B cell (primary cell): ENCODE data around the gene KLHL3. TPM values are rescaled to one million over a fixed set of nuclear protein-coding genes. Genes with fewer than 3 reads are reported as not detected.

Experiments
- ATAC-seq: fragments of 200-7000 bp; cut with Tn5 transposase; one replicate; pipeline ENCODE4 v1.10.0; 2021; ENCODE audit warnings: low read depth, mild to moderate bottlenecking, moderate number of reproducible peaks, moderate library complexity
- CTCF ChIA-PET: fragments of 350-600 bp; sonication (Branson Sonifier 250); formaldehyde crosslinking; loops from one replicate; lab custom pipeline; 2021; ENCODE audit warnings: antibody characterized with exemption, inconsistent platforms; lab: Charles Lee
- POLR2A ChIA-PET: fragments of 350-600 bp; sonication (Branson Sonifier 250); formaldehyde crosslinking; loops from one replicate; lab custom pipeline; 2021; ENCODE audit warnings: antibody characterized with exemption; lab: Charles Lee
- DNase-seq: peaks from one replicate; pipeline ENCODE4 v3.0.0; 2013
- H2AFZ ChIP-seq: 2 replicates; pipeline ENCODE4 v1.6.1; 2012; ENCODE audit warnings: mild to moderate bottlenecking, low read depth, low read length; ENCODE audit not compliant: insufficient read depth, poor library complexity, severe bottlenecking
- H3K27ac ChIP-seq, 2 donors: 1 replicate in 1 of 2; 2 replicates in 1 of 2; pipeline ENCODE4 v1.5.1; 2012 to 2013; ENCODE audit warnings: low read length in 2 of 2, mild to moderate bottlenecking in 2 of 2, moderate library complexity in 1 of 2
- H3K27me3 ChIP-seq, 4 experiments: fragments of 200-600 bp in 1 of 4; sonication (generic) in 1 of 4; replicated peaks in 1 of 4; 1 replicate in 2 of 4; 2 replicates in 2 of 4; pipeline versions ENCODE4 v1.6.1 to v1.7.0; 2013 to 2016; ENCODE audit warnings: low read length in 3 of 4, mild to moderate bottlenecking in 2 of 4, mixed read lengths in 1 of 4, moderate library complexity in 1 of 4; ENCODE audit not compliant: insufficient read depth in 4 of 4, control insufficient read depth in 3 of 4; ENCODE audit errors: control extremely low read depth in 1 of 4
- H3K36me3 ChIP-seq, 2 experiments: replicated peaks in 1 of 2; 1 replicate in 1 of 2; 2 replicates in 1 of 2; pipeline versions ENCODE4 v1.6.1 to v1.7.1; 2013; ENCODE audit warnings: low read length in 1 of 2; ENCODE audit not compliant: insufficient read depth in 2 of 2, control insufficient read depth in 1 of 2; ENCODE audit errors: control extremely low read depth in 1 of 2, extremely low read depth in 1 of 2
- H3K4me1 ChIP-seq, 2 donors: fragments of 200-600 bp in 1 of 2; sonication (generic) in 1 of 2; 1 replicate in 1 of 2; 2 replicates in 1 of 2; pipeline versions ENCODE4 v1.5.1 to v1.6.1; 2013 to 2017; ENCODE audit warnings: low read length in 2 of 2; ENCODE audit not compliant: control insufficient read depth in 2 of 2, insufficient read depth in 2 of 2
- H3K4me2 ChIP-seq: replicated peaks from 2 replicates; pipeline ENCODE3; 2012; ENCODE audit warnings: mild to moderate bottlenecking, low read depth, low read length; ENCODE audit not compliant: poor library complexity, severe bottlenecking
- H3K4me3 ChIP-seq, 5 experiments: fragments of 200-600 bp in 1 of 5; sonication (generic) in 1 of 5; 1 replicate in 3 of 5; 2 replicates in 2 of 5; pipeline versions ENCODE4 v1.5.1 to v1.7.0; 2011 to 2016; ENCODE audit warnings: low read length in 4 of 5, mild to moderate bottlenecking in 4 of 5, low read depth in 2 of 5, control low read depth in 1 of 5, moderate library complexity in 1 of 5; ENCODE audit not compliant: insufficient read depth in 1 of 5; ENCODE audit errors: control extremely low read depth in 1 of 5, extremely low read depth in 1 of 5
- H3K79me2 ChIP-seq: fragments of 200-600 bp; sonication (generic); one replicate; pipeline ENCODE4 v1.6.0; 2016; ENCODE audit warnings: low read length; ENCODE audit not compliant: control insufficient read depth, insufficient read depth
- H3K9ac ChIP-seq: fragments of 200-600 bp; sonication (generic); 2 replicates; pipeline ENCODE4 v1.6.1; 2017; ENCODE audit warnings: mild to moderate bottlenecking, low read length, moderate library complexity
- H3K9me3 ChIP-seq, 3 donors: one replicate each; pipeline versions ENCODE4 v1.6.1 to v1.7.1; 2013; ENCODE audit warnings: low read length in 2 of 3; ENCODE audit not compliant: control insufficient read depth in 2 of 3, insufficient read depth in 1 of 3; ENCODE audit errors: control extremely low read depth in 1 of 3
- H4K20me1 ChIP-seq: 2 replicates; pipeline ENCODE4 v1.6.0; 2012; ENCODE audit warnings: mild to moderate bottlenecking, low read length; ENCODE audit not compliant: insufficient read depth, control insufficient read depth, poor library complexity, severe bottlenecking
- H3K27ac Mint-ChIP-seq: one replicate; pipeline ENCODE4 v1.8.0; 2021; ENCODE audit warnings: mixed read lengths
- H3K27me3 Mint-ChIP-seq: one replicate; pipeline ENCODE4 v1.8.0; 2021; ENCODE audit warnings: mixed read lengths
- H3K4me1 Mint-ChIP-seq: one replicate; pipeline ENCODE4 v1.8.0; 2021; ENCODE audit warnings: mixed read lengths
- H3K4me3 Mint-ChIP-seq: one replicate; pipeline ENCODE4 v1.8.0; 2021; ENCODE audit warnings: mixed read lengths
- H3K9me3 Mint-ChIP-seq: one replicate; pipeline ENCODE4 v1.8.0; 2022; ENCODE audit warnings: mixed read lengths; ENCODE audit not compliant: insufficient read depth
- EZH2 ChIP-seq: IDR thresholded peaks from 2 replicates; pipeline ENCODE4 v1.6.1; 2012; ENCODE audit warnings: borderline replicate concordance, low read depth, mild to moderate bottlenecking, moderate library complexity, low read length; ENCODE audit not compliant: insufficient read depth, poor library complexity, severe bottlenecking
- WGBS: methylation state at CpG from one replicate; pipeline ENCODE4 v1.1.5; 2013; ENCODE audit warnings: missing lambda C conversion rate; ENCODE audit not compliant: insufficient coverage; 5-methylcytosine and 5-hydroxymethylcytosine counted together
- intact Hi-C: fragments of 100-400 bp; cut with micrococcal nuclease; formaldehyde crosslinking; loops from one replicate; pipeline ENCODE4 v1.10.0; 2022
- polyA plus RNA-seq: library from polyadenylated mRNA; depleted of rRNA; stranded (reverse); fragments of >200 nt; gene quantifications from 2 replicates; pipeline ENCODE4 v1.2.3, GENCODE V29; 2012
- total RNA-seq, 2 donors: library from RNA; stranded (reverse); fragments of 120-200 nt in 1 of 2; gene quantifications; 1 replicate in 1 of 2; 2 replicates in 1 of 2; pipeline versions ENCODE4 v1.2.3 to v1.2.4, GENCODE V29; 2013 to 2022
- TF ChIP-seq, protein P1 (sequence below): fragments of 200-600 bp; IDR thresholded peaks from one replicate; pipeline ENCODE4 v1.8.0; 2022; ENCODE audit warnings: antibody characterized with exemption, mild to moderate bottlenecking

KLHL3 gene
- total and polyA plus RNA-seq, 2 donors (not counting 1 experiment from before 2014, with no cell fraction given), result 3.3 to 4.5 TPM

GRCh38 chr5:137747848-137748247, 12.0 kb upstream of the KLHL3 start:
- H3K27ac ChIP-seq, result no peak overlapping the region
- Mint-ChIP-seq H3K9me3 (no peaks in the 10 kb centered on the region), H3K27ac (no peak overlapping the region), H3K27me3 (no peaks in the 10 kb centered on the region), H3K4me1 (peaks cover 27% of the 10 kb centered on the region), H3K4me3 (no peak overlapping the region)
- peaks cover 0 to 5% of the 10 kb centered on the region in 2 experiments for H3K36me3 ChIP-seq
- H3K9me3 ChIP-seq, result no peaks in the 10 kb centered on the region
- ATAC-seq (no peak), DNase-seq (no peak)
- CTCF ChIA-PET, result interaction anchor here (1.0 to 11.3 kb wide), 5 partner anchors 12 to 288 kb away, joined by 3 to 185 read pairs (median 4); partner anchors contain the start of gene KLHL3
- H3K27me3 ChIP-seq, result no peaks in the 10 kb centered on the region
- no peak overlapping the region for H3K9ac ChIP-seq
- no peak overlapping the region for H3K4me3 ChIP-seq
- POLR2A ChIA-PET, result interaction anchor here (0.5 kb wide), 1 partner anchor 787 kb away, joined by 5 read pairs; no protein-coding TSS in a partner anchor
- H3K4me1 ChIP-seq, result peaks cover 19 to 23% of the 10 kb centered on the region in 2 donors
- no CpG with 5 or more reads among the region's 2 CpGs for WGBS
- intact Hi-C loops, result no loop called here
- H2AFZ ChIP-seq, result no peak overlapping the region
- H4K20me1 ChIP-seq, result peaks cover 46% of the 10 kb centered on the region
- no peak overlapping the region for H3K4me2 ChIP-seq
- peaks cover 69% of the 10 kb centered on the region for H3K79me2 ChIP-seq
- TF ChIP-seq, protein P1, sequence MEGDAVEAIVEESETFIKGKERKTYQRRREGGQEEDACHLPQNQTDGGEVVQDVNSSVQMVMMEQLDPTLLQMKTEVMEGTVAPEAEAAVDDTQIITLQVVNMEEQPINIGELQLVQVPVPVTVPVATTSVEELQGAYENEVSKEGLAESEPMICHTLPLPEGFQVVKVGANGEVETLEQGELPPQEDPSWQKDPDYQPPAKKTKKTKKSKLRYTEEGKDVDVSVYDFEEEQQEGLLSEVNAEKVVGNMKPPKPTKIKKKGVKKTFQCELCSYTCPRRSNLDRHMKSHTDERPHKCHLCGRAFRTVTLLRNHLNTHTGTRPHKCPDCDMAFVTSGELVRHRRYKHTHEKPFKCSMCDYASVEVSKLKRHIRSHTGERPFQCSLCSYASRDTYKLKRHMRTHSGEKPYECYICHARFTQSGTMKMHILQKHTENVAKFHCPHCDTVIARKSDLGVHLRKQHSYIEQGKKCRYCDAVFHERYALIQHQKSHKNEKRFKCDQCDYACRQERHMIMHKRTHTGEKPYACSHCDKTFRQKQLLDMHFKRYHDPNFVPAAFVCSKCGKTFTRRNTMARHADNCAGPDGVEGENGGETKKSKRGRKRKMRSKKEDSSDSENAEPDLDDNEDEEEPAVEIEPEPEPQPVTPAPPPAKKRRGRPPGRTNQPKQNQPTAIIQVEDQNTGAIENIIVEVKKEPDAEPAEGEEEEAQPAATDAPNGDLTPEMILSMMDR, result no peak
- TF ChIP-seq EZH2, result no peak

GRCh38 chr5:137743031-137743640, 7.2 kb upstream of the KLHL3 start:
- ChIA-PET CTCF (interaction anchor here (0.6 to 11.3 kb wide), 26 partner anchors 8 to 618 kb away, joined by 3 to 185 read pairs (median 5); partner anchors contain the start of gene HNRNPA0), POLR2A (interaction anchor here (0.6 kb wide), 1 partner anchor 63 kb away, joined by 4 read pairs; no protein-coding TSS in a partner anchor)
- Histone ChIP-seq H3K9me3 (no peaks in the 10 kb centered on the region), H3K79me2 (peaks cover 26% of the 10 kb centered on the region), H3K9ac (no peak overlapping the region), H3K27ac (no peak overlapping the region), H3K27me3 (no peaks in the 10 kb centered on the region), H2AFZ (no peak overlapping the region), H3K4me2 (no peak overlapping the region), H3K4me3 (no peak overlapping the region), H3K36me3 (no peaks in the 10 kb centered on the region), H4K20me1 (peaks cover 4% of the 10 kb centered on the region), H3K4me1 (no peaks in the 10 kb centered on the region)
- peak; percentile 73 for DNase-seq
- Mint-ChIP-seq H3K4me1 (peaks cover 2% of the 10 kb centered on the region), H3K9me3 (no peaks in the 10 kb centered on the region), H3K4me3 (no peak overlapping the region), H3K27me3 (no peaks in the 10 kb centered on the region), H3K27ac (no peak overlapping the region)
- TF ChIP-seq, protein P1, result peak; percentile 81
- TF ChIP-seq EZH2, result no peak
- WGBS, result 100% methylated on average over 1 of the region's 4 CpGs
- intact Hi-C loops, result loop anchor here (1.0 kb wide), 3 partner anchors 9 to 114 kb away; no protein-coding TSS in a partner anchor
- ATAC-seq, result peak; percentile 71
